PFSK-1 (cell line): ENCODE measurements around the gene RPS18.

Experiments
- POLR2AphosphoS5 ChIP-seq: IDR thresholded peaks from 2 replicates; pipeline ENCODE4 v1.6.1; 2012; ENCODE audit warnings: low read depth, mild to moderate bottlenecking, control low read depth, low read length, moderate library complexity
- TAF1 ChIP-seq: IDR thresholded peaks from 2 replicates; pipeline ENCODE4 v1.6.1; 2012; ENCODE audit warnings: low read length, control low read depth, borderline replicate concordance; ENCODE audit not compliant: insufficient read depth

- TF ChIP-seq POLR2AphosphoS5 (no peak), TAF1 (no peak)
These were observed 6.9 kb downstream of the RPS18 start for GRCh38 chr6:33278810-33279209.
